Stimulated activated CD8-positive, alpha-beta memory T cell treated with anti-CD3 and anti-CD28 coated beads, Interleukin-15, amount 100 ng/mL, for 24 hours (primary cell): Measurements from ENCODE around the gene DHCR7.

Experiments
- DNase-seq: peaks from one replicate; pipeline ENCODE4 v3.0.0-alpha.2; 2020; ENCODE audit warnings: low read depth

The DHCR7 gene

GRCh38 chr11:71477641-71478527 lies 29.7 kb upstream of the DHCR7 start:
- no peak for DNase-seq

GRCh38 chr11:71476926-71477640 lies 28.9 kb upstream of the DHCR7 start:
- DNase-seq = no peak

GRCh38 chr11:71476031-71476430 lies 27.8 kb upstream of the DHCR7 start:
- DNase-seq = no peak

- no peak for DNase-seq
These were observed 26.7 kb upstream of the DHCR7 start for GRCh38 chr11:71474771-71475483.

- no peak for DNase-seq
These were observed 26.1 kb upstream of the DHCR7 start for GRCh38 chr11:71474141-71474770.

- no peak for DNase-seq
These were observed 25.5 kb upstream of the DHCR7 start for GRCh38 chr11:71473793-71474080.

- no peak for DNase-seq
These were observed 25.0 kb upstream of the DHCR7 start for GRCh38 chr11:71472941-71473792.

GRCh38 chr11:71472357-71472885 lies 24.2 kb upstream of the DHCR7 start:
- no peak for DNase-seq

GRCh38 chr11:71470946-71471345 lies 22.8 kb upstream of the DHCR7 start:
- DNase-seq = no peak

GRCh38 chr11:71467164-71467563 lies 19.0 kb upstream of the DHCR7 start:
- no peak for DNase-seq

- no peak for DNase-seq
These were observed 18.2 kb upstream of the DHCR7 start for GRCh38 chr11:71466358-71466757.

- no peak for DNase-seq
These were observed 16.9 kb upstream of the DHCR7 start for GRCh38 chr11:71465054-71465453.

- DNase-seq = no peak
These were observed 15.4 kb upstream of the DHCR7 start for GRCh38 chr11:71463331-71464211.

GRCh38 chr11:71462726-71463125 lies 14.5 kb upstream of the DHCR7 start:
- DNase-seq = no peak

GRCh38 chr11:71461696-71462095 lies 13.5 kb upstream of the DHCR7 start:
- DNase-seq = no peak

GRCh38 chr11:71459767-71460320 lies 11.7 kb upstream of the DHCR7 start:
- no peak for DNase-seq

- no peak for DNase-seq
These were observed 11.0 kb upstream of the DHCR7 start for GRCh38 chr11:71459076-71459766.

GRCh38 chr11:71458146-71459070 lies 10.2 kb upstream of the DHCR7 start:
- DNase-seq = no peak
